ENCODE data around the gene TAS2R31.

Gene TAS2R31

GRCh38 chr12:10982244-10982643 lies 49.0 kb downstream of the TAS2R31 start:
- H3K4me3 ChIP-seq (ENCODE audit: low read depth, low read length), result no peak overlapping the region
- POLR2A ChIA-PET, result no interaction called here
- CTCF ChIA-PET, result no interaction called here
- DNase-seq (ENCODE audit: low read depth, low spot score), result no peak
- TF ChIP-seq, protein P1, sequence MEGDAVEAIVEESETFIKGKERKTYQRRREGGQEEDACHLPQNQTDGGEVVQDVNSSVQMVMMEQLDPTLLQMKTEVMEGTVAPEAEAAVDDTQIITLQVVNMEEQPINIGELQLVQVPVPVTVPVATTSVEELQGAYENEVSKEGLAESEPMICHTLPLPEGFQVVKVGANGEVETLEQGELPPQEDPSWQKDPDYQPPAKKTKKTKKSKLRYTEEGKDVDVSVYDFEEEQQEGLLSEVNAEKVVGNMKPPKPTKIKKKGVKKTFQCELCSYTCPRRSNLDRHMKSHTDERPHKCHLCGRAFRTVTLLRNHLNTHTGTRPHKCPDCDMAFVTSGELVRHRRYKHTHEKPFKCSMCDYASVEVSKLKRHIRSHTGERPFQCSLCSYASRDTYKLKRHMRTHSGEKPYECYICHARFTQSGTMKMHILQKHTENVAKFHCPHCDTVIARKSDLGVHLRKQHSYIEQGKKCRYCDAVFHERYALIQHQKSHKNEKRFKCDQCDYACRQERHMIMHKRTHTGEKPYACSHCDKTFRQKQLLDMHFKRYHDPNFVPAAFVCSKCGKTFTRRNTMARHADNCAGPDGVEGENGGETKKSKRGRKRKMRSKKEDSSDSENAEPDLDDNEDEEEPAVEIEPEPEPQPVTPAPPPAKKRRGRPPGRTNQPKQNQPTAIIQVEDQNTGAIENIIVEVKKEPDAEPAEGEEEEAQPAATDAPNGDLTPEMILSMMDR (IDR thresholded peaks at IDR 0.05; ENCODE audit: insufficient read depth, low read length, missing control alignments), result no peak
